GM12874 (cell line): Measurements from ENCODE around the gene GDF9.

Experiments used
- CTCF ChIP-seq: IDR thresholded peaks from 2 replicates; pipeline ENCODE4 v1.5.1; 2011; ENCODE audit warnings: low read depth, mild to moderate bottlenecking, control low read depth, low read length, moderate library complexity; ENCODE audit not compliant: insufficient read depth

Gene GDF9

GRCh38 chr5:132883261-132883834 lies 17.1 kb upstream of the GDF9 start:
- TF ChIP-seq CTCF = peak; percentile 69

- TF ChIP-seq CTCF = no peak
Measured at GRCh38 chr5:132877938-132878337, 11.7 kb upstream of the GDF9 start.

GRCh38 chr5:132877466-132877865 lies 11.2 kb upstream of the GDF9 start:
- TF ChIP-seq CTCF = no peak

- no peak for TF ChIP-seq CTCF
Measured at GRCh38 chr5:132876020-132876759, 9.9 kb upstream of the GDF9 start.

- TF ChIP-seq CTCF = no peak
Measured at GRCh38 chr5:132873930-132874271, 7.6 kb upstream of the GDF9 start.

- TF ChIP-seq CTCF = no peak
Measured at GRCh38 chr5:132873119-132873929, 7.1 kb upstream of the GDF9 start, which contains the start of gene LEAP2. LEAP2 (plus strand) TSS chr5:132873668; CDS start chr5:132873695, 27 bp downstream.

- no peak for TF ChIP-seq CTCF
Measured at GRCh38 chr5:132872788-132873118, 6.5 kb upstream of the GDF9 start.
